Panc1 (cell line): ENCODE data around the gene ARHGEF40. TPM values are rescaled to one million over a fixed set of nuclear protein-coding genes. Genes with fewer than 3 reads are reported as not detected.

ENCODE experiments used
- ATAC-seq: fragments of 200-7000 bp; cut with Tn5 transposase; 2 replicates; pipeline ENCODE4 v1.9.1; 2020; ENCODE audit warnings: mild to moderate bottlenecking, moderate library complexity
- BruUV-seq: library from RNA; stranded (reverse); fragments of 400-500 nt; replicated peaks from 2 replicates; lab custom pipeline; 2021; lab: Mats Ljungman, UMichigan
- CTCF ChIA-PET: fragments of 300-600 bp; sonication (Branson Sonifier 250); formaldehyde crosslinking; loops from one replicate; lab custom pipeline; 2022; ENCODE audit warnings: antibody characterized with exemption; lab: Charles Lee
- POLR2A ChIA-PET: fragments of 300-600 bp; sonication (Branson Sonifier 250); formaldehyde crosslinking; loops from one replicate; lab custom pipeline; 2022; ENCODE audit warnings: antibody characterized with exemption; lab: Charles Lee
- DNase-seq: peaks from one replicate; pipeline ENCODE4 v3.0.0-alpha.2; 2010; ENCODE audit warnings: low read depth, low spot score
- H3K27ac ChIP-seq: 2 replicates; pipeline ENCODE4 v1.5.1; 2011; ENCODE audit warnings: mild to moderate bottlenecking, low read length, inconsistent platforms
- H3K27me3 ChIP-seq: fragments of 200-500 bp; sonication (Bioruptor generic); 2 replicates; pipeline ENCODE4 v1.6.0; 2014; ENCODE audit warnings: low read length, inconsistent platforms; ENCODE audit not compliant: control insufficient read depth, insufficient read depth
- H3K36me3 ChIP-seq: fragments of 200-500 bp; sonication (Bioruptor generic); 2 replicates; pipeline ENCODE4 v1.5.1; 2014; ENCODE audit warnings: inconsistent platforms, mild to moderate bottlenecking, low read length, moderate library complexity; ENCODE audit not compliant: control insufficient read depth, insufficient read depth
- H3K4me1 ChIP-seq: 2 replicates; pipeline ENCODE4 v1.5.1; 2011; ENCODE audit warnings: inconsistent platforms, mild to moderate bottlenecking, low read length, moderate library complexity; ENCODE audit not compliant: control insufficient read depth, insufficient read depth
- H3K4me3 ChIP-seq, 2 experiments: 2 replicates each; pipeline ENCODE4 v1.5.1; 2011 to 2012; ENCODE audit warnings: low read depth in 2 of 2, low read length in 2 of 2, mild to moderate bottlenecking in 2 of 2, inconsistent platforms in 1 of 2, moderate library complexity in 1 of 2
- H3K9me3 ChIP-seq: fragments of 200-500 bp; sonication (Bioruptor generic); 2 replicates; pipeline ENCODE4 v1.5.1; 2014; ENCODE audit warnings: low read depth, mild to moderate bottlenecking, inconsistent platforms, low read length, moderate library complexity; ENCODE audit not compliant: control insufficient read depth, insufficient read depth
- POLR2AphosphoS5 ChIP-seq: IDR thresholded peaks from 2 replicates; pipeline ENCODE4 v1.6.1; 2012; ENCODE audit warnings: mild to moderate bottlenecking, low read depth, low read length, moderate library complexity
- SIN3A ChIP-seq: IDR thresholded peaks from 2 replicates; pipeline ENCODE4 v1.6.1; 2012; ENCODE audit warnings: low read depth, mild to moderate bottlenecking, low read length, moderate library complexity, borderline replicate concordance; ENCODE audit not compliant: insufficient read depth
- TCF7L2 ChIP-seq: IDR thresholded peaks from 2 replicates; pipeline ENCODE4 v1.6.1; 2011; ENCODE audit warnings: mild to moderate bottlenecking, low read depth, low read length, inconsistent platforms
- in situ Hi-C: cut with HindIII; loops from 2 replicates; pipeline ENCODE4 v1.10.0; 2016; ENCODE audit warnings: low sequenced_read_pairs, low pct_unique_long_range_greater_than_20kb
- intact Hi-C: fragments of 100-400 bp; cut with micrococcal nuclease; formaldehyde crosslinking; loops from one replicate; pipeline ENCODE4 v1.10.0; 2022; ENCODE audit not compliant: unreplicated experiment
- total RNA-seq: library from RNA; stranded (reverse); gene quantifications from one replicate; pipeline ENCODE4 v1.2.1, GENCODE V29; 2021; ENCODE audit not compliant: unreplicated experiment
- TF ChIP-seq, protein P1 (sequence below): fragments of 450-650 bp; IDR thresholded peaks from 2 replicates; pipeline ENCODE4 v1.5.1; 2017; ENCODE audit warnings: mild to moderate bottlenecking
- TF ChIP-seq, protein P2 (sequence below), 2 experiments: IDR thresholded peaks; 2 replicates each; pipeline ENCODE4 v1.6.1; 2011 to 2012; ENCODE audit warnings: low read depth in 2 of 2, control low read depth in 1 of 2, low read length in 1 of 2, mild to moderate bottlenecking in 1 of 2, moderate library complexity in 1 of 2; ENCODE audit not compliant: insufficient read depth in 1 of 2

Gene ARHGEF40
- total RNA-seq, 1 experiment from 2014 or later = 11.1 TPM

DNA sequence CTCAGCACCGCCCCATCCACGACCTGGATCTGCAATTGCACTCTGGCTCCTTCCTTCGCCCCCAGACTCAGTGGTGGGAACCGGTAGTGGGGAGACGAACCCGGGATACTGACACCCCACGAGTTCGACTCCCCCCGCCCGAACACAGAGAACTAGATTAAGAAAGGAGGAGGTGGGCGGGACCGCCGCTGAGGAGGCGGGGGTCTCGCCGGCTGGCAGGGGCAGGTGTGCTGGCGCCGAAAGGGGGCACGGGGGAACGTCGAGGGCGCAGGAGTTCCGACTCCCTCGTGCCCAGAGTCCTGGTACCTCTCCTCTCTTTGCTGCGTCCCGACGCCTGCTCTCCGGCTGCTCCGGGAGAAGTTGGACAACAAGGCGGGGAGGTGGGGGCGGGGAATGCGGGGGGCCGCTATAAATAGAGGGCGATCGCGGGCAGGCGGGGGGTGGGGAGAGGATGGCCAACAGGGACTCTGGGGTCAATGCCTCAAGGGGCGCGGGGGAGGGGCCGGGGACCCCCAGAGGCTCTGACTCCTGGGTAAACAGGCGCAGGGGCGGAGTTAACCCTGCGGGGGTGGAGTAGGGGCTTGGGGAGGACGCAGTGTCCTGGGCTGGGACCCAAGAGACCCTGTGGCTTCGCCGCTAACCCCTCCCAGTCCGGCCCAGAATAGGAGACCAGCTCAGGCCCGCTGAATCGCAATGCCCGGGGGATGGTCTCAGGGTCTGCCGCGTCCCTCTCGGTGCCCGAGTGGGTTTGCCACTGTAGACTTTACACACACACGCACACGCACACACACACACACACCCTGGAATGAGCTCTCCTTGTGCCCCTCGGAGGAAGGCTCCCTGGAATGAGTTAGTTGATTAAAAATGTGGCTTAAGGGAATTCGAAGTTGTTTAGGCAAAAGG is 44.5 kb upstream of the ARHGEF40 start:
- no peak overlapping the region for H3K27ac ChIP-seq
- ATAC-seq (no peak), DNase-seq (no peak)
- H3K4me3 ChIP-seq = peak overlapping the region; percentile 36 to 40
- ChIA-PET CTCF (interaction anchor here (0.5 kb wide), 1 partner anchor 33 kb away, joined by 3 read pairs; no protein-coding TSS in a partner anchor), POLR2A (no interaction called here)
- no peaks in the 10 kb centered on the region for H3K9me3 ChIP-seq
- intact Hi-C loops = no loop called here
- BruUV-seq = no TSS peak
- H3K36me3 ChIP-seq = no peaks in the 10 kb centered on the region
- H3K4me1 ChIP-seq = no peaks in the 10 kb centered on the region; the same call in 1 of the 2 replicates
- peaks cover 2% of the 10 kb centered on the region; the same call in 1 of the 2 replicates for H3K27me3 ChIP-seq
- in situ Hi-C loops = no loop called here
- TF ChIP-seq, protein P1, sequence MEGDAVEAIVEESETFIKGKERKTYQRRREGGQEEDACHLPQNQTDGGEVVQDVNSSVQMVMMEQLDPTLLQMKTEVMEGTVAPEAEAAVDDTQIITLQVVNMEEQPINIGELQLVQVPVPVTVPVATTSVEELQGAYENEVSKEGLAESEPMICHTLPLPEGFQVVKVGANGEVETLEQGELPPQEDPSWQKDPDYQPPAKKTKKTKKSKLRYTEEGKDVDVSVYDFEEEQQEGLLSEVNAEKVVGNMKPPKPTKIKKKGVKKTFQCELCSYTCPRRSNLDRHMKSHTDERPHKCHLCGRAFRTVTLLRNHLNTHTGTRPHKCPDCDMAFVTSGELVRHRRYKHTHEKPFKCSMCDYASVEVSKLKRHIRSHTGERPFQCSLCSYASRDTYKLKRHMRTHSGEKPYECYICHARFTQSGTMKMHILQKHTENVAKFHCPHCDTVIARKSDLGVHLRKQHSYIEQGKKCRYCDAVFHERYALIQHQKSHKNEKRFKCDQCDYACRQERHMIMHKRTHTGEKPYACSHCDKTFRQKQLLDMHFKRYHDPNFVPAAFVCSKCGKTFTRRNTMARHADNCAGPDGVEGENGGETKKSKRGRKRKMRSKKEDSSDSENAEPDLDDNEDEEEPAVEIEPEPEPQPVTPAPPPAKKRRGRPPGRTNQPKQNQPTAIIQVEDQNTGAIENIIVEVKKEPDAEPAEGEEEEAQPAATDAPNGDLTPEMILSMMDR = no peak
- TF ChIP-seq POLR2AphosphoS5 = no peak
- no peak for TF ChIP-seq SIN3A
- TF ChIP-seq, protein P2, sequence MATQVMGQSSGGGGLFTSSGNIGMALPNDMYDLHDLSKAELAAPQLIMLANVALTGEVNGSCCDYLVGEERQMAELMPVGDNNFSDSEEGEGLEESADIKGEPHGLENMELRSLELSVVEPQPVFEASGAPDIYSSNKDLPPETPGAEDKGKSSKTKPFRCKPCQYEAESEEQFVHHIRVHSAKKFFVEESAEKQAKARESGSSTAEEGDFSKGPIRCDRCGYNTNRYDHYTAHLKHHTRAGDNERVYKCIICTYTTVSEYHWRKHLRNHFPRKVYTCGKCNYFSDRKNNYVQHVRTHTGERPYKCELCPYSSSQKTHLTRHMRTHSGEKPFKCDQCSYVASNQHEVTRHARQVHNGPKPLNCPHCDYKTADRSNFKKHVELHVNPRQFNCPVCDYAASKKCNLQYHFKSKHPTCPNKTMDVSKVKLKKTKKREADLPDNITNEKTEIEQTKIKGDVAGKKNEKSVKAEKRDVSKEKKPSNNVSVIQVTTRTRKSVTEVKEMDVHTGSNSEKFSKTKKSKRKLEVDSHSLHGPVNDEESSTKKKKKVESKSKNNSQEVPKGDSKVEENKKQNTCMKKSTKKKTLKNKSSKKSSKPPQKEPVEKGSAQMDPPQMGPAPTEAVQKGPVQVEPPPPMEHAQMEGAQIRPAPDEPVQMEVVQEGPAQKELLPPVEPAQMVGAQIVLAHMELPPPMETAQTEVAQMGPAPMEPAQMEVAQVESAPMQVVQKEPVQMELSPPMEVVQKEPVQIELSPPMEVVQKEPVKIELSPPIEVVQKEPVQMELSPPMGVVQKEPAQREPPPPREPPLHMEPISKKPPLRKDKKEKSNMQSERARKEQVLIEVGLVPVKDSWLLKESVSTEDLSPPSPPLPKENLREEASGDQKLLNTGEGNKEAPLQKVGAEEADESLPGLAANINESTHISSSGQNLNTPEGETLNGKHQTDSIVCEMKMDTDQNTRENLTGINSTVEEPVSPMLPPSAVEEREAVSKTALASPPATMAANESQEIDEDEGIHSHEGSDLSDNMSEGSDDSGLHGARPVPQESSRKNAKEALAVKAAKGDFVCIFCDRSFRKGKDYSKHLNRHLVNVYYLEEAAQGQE (IDR thresholded peaks at IDR 0.05; ENCODE audit: insufficient read depth in 1 of 2, low read depth in 2 of 2, low read length in 1 of 2) = no peak
- no peak for TF ChIP-seq TCF7L2

DNA sequence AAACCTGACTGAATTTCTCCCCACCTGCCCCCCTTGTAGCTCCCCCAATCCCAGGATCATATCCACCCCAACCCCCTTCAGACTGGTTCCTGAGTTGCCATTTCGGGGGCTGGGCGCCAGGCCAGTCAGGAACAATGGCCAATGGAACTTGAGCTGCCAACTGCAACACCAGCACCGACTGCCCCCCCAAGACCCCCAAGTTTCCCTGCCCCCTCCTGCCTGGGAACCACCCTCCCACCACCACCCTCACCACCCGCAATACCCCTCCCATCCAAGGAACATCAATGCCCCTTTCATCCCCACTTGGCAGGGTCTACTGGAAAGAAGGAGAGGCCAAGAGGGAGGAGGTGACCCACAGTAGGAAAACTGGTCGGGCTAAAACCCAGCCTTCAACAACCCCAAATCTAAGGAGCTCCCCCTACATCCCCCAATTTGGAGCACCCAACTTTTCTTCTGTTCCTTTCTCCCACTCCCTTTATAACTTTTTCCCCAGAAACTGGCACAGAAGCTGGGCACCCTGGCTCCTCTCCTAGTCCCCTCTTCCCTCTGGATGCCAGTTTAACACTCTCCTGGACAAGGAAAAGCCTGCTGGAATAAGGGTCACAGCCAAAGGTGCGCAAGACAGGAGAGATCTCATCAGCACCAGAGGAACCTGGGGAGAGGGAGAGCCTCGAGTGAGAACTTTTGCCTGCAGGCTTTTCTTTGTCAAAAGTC is 43.7 kb upstream of the ARHGEF40 start:
- no peak overlapping the region for H3K27ac ChIP-seq
- intact Hi-C loops = no loop called here
- ATAC-seq = no peak
- ChIA-PET POLR2A (no interaction called here), CTCF (no interaction called here)
- TF ChIP-seq, protein P1 = no peak
- TF ChIP-seq POLR2AphosphoS5 = no peak
- TF ChIP-seq, protein P2 (IDR thresholded peaks at IDR 0.05; ENCODE audit: insufficient read depth in 1 of 2, low read depth in 2 of 2, low read length in 1 of 2) = no peak
- no peak for TF ChIP-seq SIN3A
- no peak for TF ChIP-seq TCF7L2
- H3K4me1 ChIP-seq = no peaks in the 10 kb centered on the region; the same call in 1 of the 2 replicates
- H3K9me3 ChIP-seq = no peaks in the 10 kb centered on the region
- BruUV-seq = no TSS peak
- H3K4me3 ChIP-seq = no peak overlapping the region
- DNase-seq = no peak
- no peaks in the 10 kb centered on the region for H3K36me3 ChIP-seq
- H3K27me3 ChIP-seq = peaks cover 2% of the 10 kb centered on the region; the same call in 1 of the 2 replicates
- in situ Hi-C loops = no loop called here
